Chondrocyte (in vitro differentiated cells): ENCODE results near the gene CASP9. TPM values are rescaled to one million over a fixed set of nuclear protein-coding genes. Genes with fewer than 3 reads are reported as not detected.
"Not testable (repeated sequence)": the region's sequence is repeated elsewhere in the genome, so short reads cannot be mapped to it uniquely, and the experiment has no call there.

Source experiments
- DNase-seq: peaks from one replicate; pipeline ENCODE4 v3.0.0; 2021; ENCODE audit warnings: mixed read lengths, low spot score
- H3K27ac Mint-ChIP-seq: one replicate; pipeline ENCODE4 v1.8.0; 2021; ENCODE audit warnings: mild to moderate bottlenecking, moderate library complexity, mixed read lengths; ENCODE audit not compliant: unreplicated experiment
- H3K27me3 Mint-ChIP-seq: 2 replicates; pipeline ENCODE4 v1.8.0; 2021; ENCODE audit warnings: low read depth, mixed read lengths
- H3K36me3 Mint-ChIP-seq: 2 replicates; pipeline ENCODE4 v1.8.0; 2021; ENCODE audit warnings: low read depth, mixed read lengths
- H3K4me1 Mint-ChIP-seq: 2 replicates; pipeline ENCODE4 v1.8.0; 2021; ENCODE audit warnings: low read depth, mild to moderate bottlenecking, mixed read lengths
- H3K4me3 Mint-ChIP-seq: one replicate; pipeline ENCODE4 v1.8.0; 2021; ENCODE audit warnings: mild to moderate bottlenecking, moderate library complexity, mixed read lengths; ENCODE audit not compliant: unreplicated experiment
- H3K9me3 Mint-ChIP-seq: 2 replicates; pipeline ENCODE4 v1.8.0; 2021; ENCODE audit warnings: low read depth, mixed read lengths
- CTCF ChIP-seq: fragments of 200-600 bp; sonication (generic); IDR thresholded peaks from 2 replicates; pipeline ENCODE4 v1.5.0; 2021; ENCODE audit warnings: antibody characterized with exemption, mild to moderate bottlenecking, moderate library complexity
- total RNA-seq: library from RNA; stranded (reverse); gene quantifications from 3 replicates; pipeline ENCODE4 v1.2.1, GENCODE V29; 2021

Gene CASP9
- total RNA-seq, 1 donor from 2014 or later, result 11.6 TPM

GRCh38 chr1:15492596-15492995 is 31.4 kb downstream of the CASP9 start:
- DNase-seq, result no peak
- Mint-ChIP-seq H3K4me1 (no peaks in the 10 kb centered on the region), H3K27ac (no peak overlapping the region), H3K9me3 (peaks cover 6% of the 10 kb centered on the region), H3K36me3 (peaks cover 25% of the 10 kb centered on the region), H3K4me3 (no peak overlapping the region), H3K27me3 (no peaks in the 10 kb centered on the region)
- no peak for TF ChIP-seq CTCF

- DNase-seq, H3K27ac Mint-ChIP-seq, H3K27me3 Mint-ChIP-seq, H3K9me3 Mint-ChIP-seq, H3K4me1 Mint-ChIP-seq, H3K4me3 Mint-ChIP-seq: not testable (repeated sequence)
- H3K36me3 Mint-ChIP-seq, result peaks cover 23% of the 10 kb centered on the region
Observed at GRCh38 chr1:15491010-15491409, 33.0 kb downstream of the CASP9 start.

- Mint-ChIP-seq H3K9me3 (peaks cover 5% of the 10 kb centered on the region), H3K4me3 (no peak overlapping the region), H3K36me3 (peaks cover 15% of the 10 kb centered on the region), H3K27me3 (no peaks in the 10 kb centered on the region), H3K27ac (no peak overlapping the region), H3K4me1 (no peaks in the 10 kb centered on the region)
- TF ChIP-seq CTCF, result no peak
- DNase-seq, result no peak
Observed at GRCh38 chr1:15489052-15489736, 34.8 kb downstream of the CASP9 start.

GRCh38 chr1:15488371-15488770 is 35.6 kb downstream of the CASP9 start:
- Mint-ChIP-seq H3K4me1 (no peaks in the 10 kb centered on the region), H3K9me3 (peaks cover 5% of the 10 kb centered on the region), H3K4me3 (no peak overlapping the region), H3K36me3 (peaks cover 13% of the 10 kb centered on the region), H3K27ac (no peak overlapping the region), H3K27me3 (no peaks in the 10 kb centered on the region)
- no peak for DNase-seq
- no peak for TF ChIP-seq CTCF

GRCh38 chr1:15486844-15487610 is 37.0 kb downstream of the CASP9 start:
- DNase-seq, H3K4me1 Mint-ChIP-seq, H3K27me3 Mint-ChIP-seq, H3K27ac Mint-ChIP-seq, H3K9me3 Mint-ChIP-seq, H3K4me3 Mint-ChIP-seq: not testable (repeated sequence)
- peaks cover 13% of the 10 kb centered on the region for H3K36me3 Mint-ChIP-seq

GRCh38 chr1:15485636-15486035 is 38.4 kb downstream of the CASP9 start:
- H3K27me3 Mint-ChIP-seq, result no peaks in the 10 kb centered on the region
- DNase-seq, result no peak
- H3K9me3 Mint-ChIP-seq, result peaks cover 5% of the 10 kb centered on the region
- peaks cover 10% of the 10 kb centered on the region for H3K36me3 Mint-ChIP-seq
- no peak for TF ChIP-seq CTCF
- H3K4me1 Mint-ChIP-seq, result no peaks in the 10 kb centered on the region
- no peak overlapping the region for H3K27ac Mint-ChIP-seq
- H3K4me3 Mint-ChIP-seq, result no peak overlapping the region

- not testable (repeated sequence) for DNase-seq, H3K4me1 Mint-ChIP-seq, H3K9me3 Mint-ChIP-seq, H3K27me3 Mint-ChIP-seq, H3K36me3 Mint-ChIP-seq, H3K4me3 Mint-ChIP-seq, H3K27ac Mint-ChIP-seq
Observed at GRCh38 chr1:15484443-15484842, 39.6 kb downstream of the CASP9 start.
